H9 (cell line): ENCODE results near the gene SH3GL1. TPM values are rescaled to one million over a fixed set of nuclear protein-coding genes. Genes with fewer than 3 reads are reported as not detected.
A peak's percentile ranks its signal among the peaks of the same experiment; 100 is the strongest.

ENCODE experiments used
- DNase-seq: peaks from one replicate; pipeline ENCODE4 v3.0.0-alpha.2; 2017
- H2AFZ ChIP-seq: one replicate; pipeline ENCODE4 v1.6.1; 2013; ENCODE audit warnings: mild to moderate bottlenecking, low read length, control low read depth, moderate library complexity
- H2AK5ac ChIP-seq: 2 replicates; pipeline ENCODE4 v1.6.1; 2013; ENCODE audit warnings: low read length, control low read depth, mixed read lengths; ENCODE audit not compliant: insufficient read length
- H2BK120ac ChIP-seq: one replicate; pipeline ENCODE4 v1.6.1; 2013; ENCODE audit warnings: low read depth, mild to moderate bottlenecking, low read length, control low read depth, inconsistent platforms; ENCODE audit not compliant: poor library complexity, severe bottlenecking
- H2BK12ac ChIP-seq: 2 replicates; pipeline ENCODE4 v1.6.1; 2013; ENCODE audit warnings: low read length, control low read depth, mixed read lengths, low read depth; ENCODE audit not compliant: insufficient read length
- H2BK15ac ChIP-seq: 2 replicates; pipeline ENCODE4 v1.6.1; 2013; ENCODE audit warnings: low read depth, low read length, control low read depth
- H2BK20ac ChIP-seq: one replicate; pipeline ENCODE4 v1.6.1; 2013; ENCODE audit warnings: low read depth, mild to moderate bottlenecking, low read length, control low read depth, inconsistent platforms; ENCODE audit not compliant: poor library complexity, severe bottlenecking
- H2BK5ac ChIP-seq: 2 replicates; pipeline ENCODE4 v1.6.1; 2013; ENCODE audit warnings: low read length, control low read depth, mixed read lengths; ENCODE audit not compliant: insufficient read length
- H3K14ac ChIP-seq: 2 replicates; pipeline ENCODE4 v1.6.1; 2013; ENCODE audit warnings: low read length, control low read depth; ENCODE audit not compliant: insufficient read depth
- H3K18ac ChIP-seq: 2 replicates; pipeline ENCODE4 v1.6.1; 2013; ENCODE audit warnings: low read depth, mild to moderate bottlenecking, mixed read lengths, low read length, control low read depth; ENCODE audit not compliant: insufficient read length
- H3K23ac ChIP-seq: 2 replicates; pipeline ENCODE4 v1.6.1; 2013; ENCODE audit warnings: low read length, control low read depth, mixed read lengths, low read depth; ENCODE audit not compliant: insufficient read length
- H3K23me2 ChIP-seq: 2 replicates; pipeline ENCODE4 v1.6.1; 2013; ENCODE audit warnings: low read depth, mild to moderate bottlenecking, mixed read lengths, low read length, control low read depth; ENCODE audit not compliant: insufficient read length, poor library complexity, severe bottlenecking
- H3K27ac ChIP-seq: 2 replicates; pipeline ENCODE4 v1.5.1; 2013; ENCODE audit warnings: low read length, control low read depth, mixed read lengths, low read depth; ENCODE audit not compliant: insufficient read length
- H3K27me3 ChIP-seq: 2 replicates; pipeline ENCODE4 v1.6.1; 2013; ENCODE audit warnings: low read length, control low read depth, inconsistent platforms; ENCODE audit not compliant: insufficient read depth
- H3K4ac ChIP-seq: 2 replicates; pipeline ENCODE4 v1.6.1; 2013; ENCODE audit warnings: low read depth, mild to moderate bottlenecking, control low read depth, inconsistent platforms, low read length, moderate library complexity
- H3K4me1 ChIP-seq: 2 replicates; pipeline ENCODE4 v1.6.1; 2013; ENCODE audit warnings: low read length, control low read depth, inconsistent platforms; ENCODE audit not compliant: insufficient read depth
- H3K4me2 ChIP-seq: 2 replicates; pipeline ENCODE4 v1.6.1; 2013; ENCODE audit warnings: low read length, control low read depth, mixed read lengths; ENCODE audit not compliant: insufficient read length, insufficient read depth
- H3K56ac ChIP-seq: 2 replicates; pipeline ENCODE4 v1.6.1; 2013; ENCODE audit warnings: low read depth, mild to moderate bottlenecking, mixed read lengths, low read length, control low read depth; ENCODE audit not compliant: insufficient read length
- H3K79me1 ChIP-seq: 2 replicates; pipeline ENCODE4 v1.6.1; 2013; ENCODE audit warnings: low read depth, mild to moderate bottlenecking, moderate library complexity, low read length, control low read depth, inconsistent platforms; ENCODE audit not compliant: insufficient read depth, poor library complexity, severe bottlenecking
- H3K79me2 ChIP-seq: 2 replicates; pipeline ENCODE4 v1.6.1; 2013; ENCODE audit warnings: low read length, control low read depth, inconsistent platforms; ENCODE audit not compliant: insufficient read depth
- H3K9ac ChIP-seq: 2 replicates; pipeline ENCODE4 v1.6.1; 2013; ENCODE audit warnings: low read length, control low read depth, mixed read lengths; ENCODE audit not compliant: insufficient read length; ENCODE audit errors: extremely low read depth
- H3K9me3 ChIP-seq: one replicate; pipeline ENCODE4 v1.6.1; 2013; ENCODE audit warnings: low read depth, low read length, inconsistent platforms; ENCODE audit not compliant: control insufficient read depth
- H3T11ph ChIP-seq: one replicate; pipeline ENCODE4 v1.6.1; 2013; ENCODE audit warnings: mild to moderate bottlenecking, low read length, control low read depth, inconsistent platforms
- H4K20me1 ChIP-seq: one replicate; pipeline ENCODE4 v1.6.1; 2013; ENCODE audit not compliant: control insufficient read depth, insufficient read length, insufficient read depth
- H4K5ac ChIP-seq: 2 replicates; pipeline ENCODE4 v1.6.1; 2013; ENCODE audit warnings: low read depth, mild to moderate bottlenecking, mixed read lengths, low read length, control low read depth; ENCODE audit not compliant: insufficient read length
- H4K8ac ChIP-seq: replicated peaks from 2 replicates; pipeline ENCODE4 v1.6.1; 2013; ENCODE audit warnings: low read length, control low read depth, mixed read lengths, low read depth; ENCODE audit not compliant: insufficient read length
- H4K91ac ChIP-seq: 2 replicates; pipeline ENCODE4 v1.6.1; 2013; ENCODE audit warnings: low read depth, mild to moderate bottlenecking, moderate library complexity, mixed read lengths, low read length, control low read depth; ENCODE audit not compliant: insufficient read length
- H3K27ac Mint-ChIP-seq, 3 experiments: 2 replicates in 2 of 3; 3 replicates in 1 of 3; pipeline ENCODE4 v1.8.0; 2020 to 2021; ENCODE audit warnings: mixed read lengths in 3 of 3, mild to moderate bottlenecking in 1 of 3, moderate library complexity in 1 of 3
- H3K27me3 Mint-ChIP-seq: 2 replicates; pipeline ENCODE4 v1.8.0; 2021; ENCODE audit warnings: low read depth, mild to moderate bottlenecking, moderate library complexity, mixed read lengths
- H3K36me3 Mint-ChIP-seq, 3 experiments: 2 replicates in 2 of 3; 3 replicates in 1 of 3; pipeline ENCODE4 v1.8.0; 2020 to 2021; ENCODE audit warnings: low read depth in 3 of 3, mixed read lengths in 3 of 3; ENCODE audit not compliant: insufficient read depth in 1 of 3
- H3K4me1 Mint-ChIP-seq, 2 experiments: 2 replicates each; pipeline ENCODE4 v1.8.0; 2020; ENCODE audit warnings: mixed read lengths in 2 of 2
- H3K4me3 Mint-ChIP-seq, 2 experiments: 2 replicates in 1 of 2; 3 replicates in 1 of 2; pipeline ENCODE4 v1.8.0; 2020 to 2021; ENCODE audit warnings: mild to moderate bottlenecking in 2 of 2, mixed read lengths in 2 of 2, moderate library complexity in 1 of 2
- H3K9me3 Mint-ChIP-seq, 2 experiments: 2 replicates in 1 of 2; 3 replicates in 1 of 2; pipeline ENCODE4 v1.8.0; 2020; ENCODE audit warnings: mild to moderate bottlenecking in 2 of 2, mixed read lengths in 2 of 2, moderate library complexity in 1 of 2
- whole genome bisulfite sequencing: extraction: QIAGEN DNeasy Blood & Tissue Kit; methylation state at CpG from one replicate; pipeline ENCODE4 v1.1.7; 2013; ENCODE audit warnings: missing lambda C conversion rate, low lambda C conversion rate, mixed read lengths; ENCODE audit not compliant: insufficient read length; ENCODE audit errors: extremely low coverage; 5-methylcytosine and 5-hydroxymethylcytosine counted together
- total RNA-seq: library from RNA; stranded (reverse); gene quantifications from 2 replicates; pipeline ENCODE4 v1.2.1, GENCODE V29; 2021
- TF ChIP-seq, protein P1 (sequence below): fragments of 200-600 bp; sonication (generic); conservative IDR thresholded peaks from 3 replicates; pipeline ENCODE4 v1.8.0; 2021; ENCODE audit warnings: antibody characterized with exemption, mild to moderate bottlenecking

SH3GL1 gene
- total RNA-seq, 1 experiment from 2014 or later, result 85.5 TPM

GRCh38 chr19:4393947-4394590 lies 6.3 kb downstream of the SH3GL1 start:
- Histone ChIP-seq H3K4me2 (no peak overlapping the region), H4K8ac (no peak overlapping the region), H3K23me2 (no peaks in the 10 kb centered on the region), H2BK12ac (no peak overlapping the region), H4K91ac (no peak overlapping the region), H3K4me1 (no peaks in the 10 kb centered on the region; the same call in 1 of the 2 replicates), H4K5ac (no peak overlapping the region), H3K27ac (no peak overlapping the region), H3T11ph (no peak overlapping the region), H3K14ac (no peak overlapping the region), H2AFZ (no peak overlapping the region), H3K4ac (no peak overlapping the region), H3K27me3 (no peaks in the 10 kb centered on the region), H3K9me3 (no peaks in the 10 kb centered on the region), H3K79me1 (peaks cover 17% of the 10 kb centered on the region), H2AK5ac (no peak overlapping the region), H3K18ac (no peak overlapping the region), H3K23ac (no peak overlapping the region), H3K79me2 (peaks cover 30% of the 10 kb centered on the region; the same call in 1 of the 2 replicates), H3K9ac (no peak overlapping the region), H2BK20ac (no peak overlapping the region), H2BK15ac (no peak overlapping the region), H2BK120ac (no peak overlapping the region), H2BK5ac (no peak overlapping the region), H3K56ac (no peak overlapping the region), H4K20me1 (no peaks in the 10 kb centered on the region)
- peaks cover 5 to 25% (median 25%) of the 10 kb centered on the region in 3 experiments; a peak in 6 of 7 replicates for H3K36me3 Mint-ChIP-seq
- no peaks in the 10 kb centered on the region; the same call in 1 of the 2 replicates for H3K27me3 Mint-ChIP-seq
- TF ChIP-seq, protein P1, sequence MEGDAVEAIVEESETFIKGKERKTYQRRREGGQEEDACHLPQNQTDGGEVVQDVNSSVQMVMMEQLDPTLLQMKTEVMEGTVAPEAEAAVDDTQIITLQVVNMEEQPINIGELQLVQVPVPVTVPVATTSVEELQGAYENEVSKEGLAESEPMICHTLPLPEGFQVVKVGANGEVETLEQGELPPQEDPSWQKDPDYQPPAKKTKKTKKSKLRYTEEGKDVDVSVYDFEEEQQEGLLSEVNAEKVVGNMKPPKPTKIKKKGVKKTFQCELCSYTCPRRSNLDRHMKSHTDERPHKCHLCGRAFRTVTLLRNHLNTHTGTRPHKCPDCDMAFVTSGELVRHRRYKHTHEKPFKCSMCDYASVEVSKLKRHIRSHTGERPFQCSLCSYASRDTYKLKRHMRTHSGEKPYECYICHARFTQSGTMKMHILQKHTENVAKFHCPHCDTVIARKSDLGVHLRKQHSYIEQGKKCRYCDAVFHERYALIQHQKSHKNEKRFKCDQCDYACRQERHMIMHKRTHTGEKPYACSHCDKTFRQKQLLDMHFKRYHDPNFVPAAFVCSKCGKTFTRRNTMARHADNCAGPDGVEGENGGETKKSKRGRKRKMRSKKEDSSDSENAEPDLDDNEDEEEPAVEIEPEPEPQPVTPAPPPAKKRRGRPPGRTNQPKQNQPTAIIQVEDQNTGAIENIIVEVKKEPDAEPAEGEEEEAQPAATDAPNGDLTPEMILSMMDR, result no peak
- H3K4me1 Mint-ChIP-seq, result peaks cover 48 to 59% of the 10 kb centered on the region in 2 experiments
- no peaks in the 10 kb centered on the region for H3K9me3 Mint-ChIP-seq
- WGBS, result no CpG with 5 or more reads among the region's 8 CpGs
- DNase-seq, result no peak
- peak overlapping the region; percentile 50 to 92 (median 63); a peak in 4 of 7 replicates for H3K27ac Mint-ChIP-seq
- H3K4me3 Mint-ChIP-seq, result peak overlapping the region in 1 of 2 experiments; percentile 59; a peak in 2 of 5 replicates
